Measurements from ENCODE around the gene NAV3.

- TF ChIP-seq EZH2phosphoT487 (IDR thresholded peaks at IDR 0.05; ENCODE audit: borderline replicate concordance, low read length): no peak
- TF ChIP-seq, protein P1, sequence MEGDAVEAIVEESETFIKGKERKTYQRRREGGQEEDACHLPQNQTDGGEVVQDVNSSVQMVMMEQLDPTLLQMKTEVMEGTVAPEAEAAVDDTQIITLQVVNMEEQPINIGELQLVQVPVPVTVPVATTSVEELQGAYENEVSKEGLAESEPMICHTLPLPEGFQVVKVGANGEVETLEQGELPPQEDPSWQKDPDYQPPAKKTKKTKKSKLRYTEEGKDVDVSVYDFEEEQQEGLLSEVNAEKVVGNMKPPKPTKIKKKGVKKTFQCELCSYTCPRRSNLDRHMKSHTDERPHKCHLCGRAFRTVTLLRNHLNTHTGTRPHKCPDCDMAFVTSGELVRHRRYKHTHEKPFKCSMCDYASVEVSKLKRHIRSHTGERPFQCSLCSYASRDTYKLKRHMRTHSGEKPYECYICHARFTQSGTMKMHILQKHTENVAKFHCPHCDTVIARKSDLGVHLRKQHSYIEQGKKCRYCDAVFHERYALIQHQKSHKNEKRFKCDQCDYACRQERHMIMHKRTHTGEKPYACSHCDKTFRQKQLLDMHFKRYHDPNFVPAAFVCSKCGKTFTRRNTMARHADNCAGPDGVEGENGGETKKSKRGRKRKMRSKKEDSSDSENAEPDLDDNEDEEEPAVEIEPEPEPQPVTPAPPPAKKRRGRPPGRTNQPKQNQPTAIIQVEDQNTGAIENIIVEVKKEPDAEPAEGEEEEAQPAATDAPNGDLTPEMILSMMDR (IDR thresholded peaks at IDR 0.05; ENCODE audit: low read depth, low read length, poor library complexity, severe bottlenecking): no peak
Measured at GRCh38 chr12:78087363-78087675, 256.6 kb downstream of the NAV3 start.
